Mononuclear cell (primary cell): Measurements from ENCODE around the gene KRT17. TPM values are rescaled to one million over a fixed set of nuclear protein-coding genes. Genes with fewer than 3 reads are reported as not detected.
"Not testable (repeated sequence)": the region's sequence is repeated elsewhere in the genome, so short reads cannot be mapped to it uniquely, and the experiment has no call there.

Source experiments
- H3K27me3 ChIP-seq: 2 replicates; pipeline ENCODE4 v1.6.0; 2011; ENCODE audit warnings: low read length, control low read depth; ENCODE audit not compliant: insufficient read depth
- H3K4me1 ChIP-seq: 2 replicates; pipeline ENCODE4 v1.5.1; 2011; ENCODE audit warnings: mild to moderate bottlenecking, low read length, control low read depth; ENCODE audit not compliant: insufficient read depth
- H3K4me3 ChIP-seq: 2 replicates; pipeline ENCODE4 v1.5.1; 2011; ENCODE audit warnings: mild to moderate bottlenecking, low read length, moderate library complexity
- H3K9me3 ChIP-seq: 2 replicates; pipeline ENCODE4 v1.5.1; 2011; ENCODE audit warnings: low read depth, mild to moderate bottlenecking, control low read depth, low read length
- total RNA-seq: library from RNA; depleted of rRNA; stranded (reverse); fragments of >200 nt; gene quantifications from one replicate; pipeline ENCODE4 v1.2.3, GENCODE V29; 2012

Gene KRT17
- total RNA-seq, 1 donor = 0.42 TPM

GRCh38 chr17:41583137-41584127, 40.9 kb downstream of the KRT17 start:
- Histone ChIP-seq H3K9me3 (no peaks in the 10 kb centered on the region), H3K4me3 (no peak overlapping the region), H3K27me3 (no peaks in the 10 kb centered on the region), H3K4me1 (peaks cover 3% of the 10 kb centered on the region)

- H3K9me3 ChIP-seq, H3K27me3 ChIP-seq, H3K4me1 ChIP-seq, H3K4me3 ChIP-seq: not testable (repeated sequence)
These were observed 42.1 kb downstream of the KRT17 start for GRCh38 chr17:41582061-41582968.

DNA sequence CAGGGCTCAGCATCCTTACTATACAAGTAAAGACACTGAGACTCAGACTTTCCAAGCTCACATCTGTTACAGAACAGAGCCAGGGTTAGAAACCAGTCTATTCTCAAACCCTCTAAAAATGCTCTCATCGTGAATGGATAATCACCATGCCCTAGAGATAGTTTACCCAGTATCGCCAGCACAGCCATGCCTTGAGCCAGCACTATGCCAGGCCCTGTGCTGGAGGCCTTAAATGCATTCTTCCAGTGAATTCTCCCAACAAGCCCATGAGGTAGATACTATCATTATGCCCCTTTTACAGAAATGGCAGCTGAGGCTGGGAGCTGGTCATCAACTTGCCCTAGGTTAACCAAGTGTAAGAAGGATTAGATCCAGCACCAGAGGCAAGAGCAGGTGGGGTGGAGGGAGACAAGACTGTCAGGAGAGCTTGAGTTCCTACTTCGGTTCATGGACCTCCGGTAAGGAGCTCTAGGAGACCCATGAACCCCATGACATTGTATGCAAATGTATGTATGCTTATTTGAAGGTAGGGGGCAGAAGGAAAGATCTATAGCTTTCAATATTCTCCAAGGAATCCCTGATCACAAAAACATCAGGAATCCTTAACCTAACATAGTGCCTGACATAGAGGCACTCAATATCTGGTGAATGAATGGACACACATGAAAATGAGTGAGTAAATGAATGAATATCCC, 42.9 kb downstream of the KRT17 start:
- Histone ChIP-seq H3K4me1 (peaks cover 3% of the 10 kb centered on the region), H3K4me3 (no peak overlapping the region), H3K9me3 (no peaks in the 10 kb centered on the region), H3K27me3 (no peaks in the 10 kb centered on the region)

- Histone ChIP-seq H3K27me3 (no peaks in the 10 kb centered on the region), H3K9me3 (no peaks in the 10 kb centered on the region), H3K4me1 (peaks cover 3% of the 10 kb centered on the region), H3K4me3 (no peak overlapping the region)
These were observed 43.5 kb downstream of the KRT17 start for GRCh38 chr17:41580687-41581365.

DNA sequence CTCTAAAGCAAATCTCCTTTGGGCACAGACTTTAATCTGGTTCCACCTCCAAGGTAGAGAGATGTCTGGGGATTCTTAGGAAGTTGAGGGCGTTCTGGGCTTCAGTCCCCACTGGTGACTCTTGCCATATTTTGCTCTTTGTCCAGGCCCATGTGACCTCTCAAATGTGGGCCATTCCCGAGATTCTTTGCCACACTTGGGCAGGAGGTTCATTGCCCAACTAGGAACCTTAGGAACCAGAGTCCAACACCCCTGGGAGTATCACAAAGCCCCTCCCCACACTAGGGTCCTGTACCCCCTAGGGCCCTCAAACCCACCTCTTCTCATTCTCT, 44.2 kb downstream of the KRT17 start:
- H3K27me3 ChIP-seq = no peaks in the 10 kb centered on the region
- peaks cover 3% of the 10 kb centered on the region for H3K4me1 ChIP-seq
- no peak overlapping the region for H3K4me3 ChIP-seq
- H3K9me3 ChIP-seq = no peaks in the 10 kb centered on the region

DNA sequence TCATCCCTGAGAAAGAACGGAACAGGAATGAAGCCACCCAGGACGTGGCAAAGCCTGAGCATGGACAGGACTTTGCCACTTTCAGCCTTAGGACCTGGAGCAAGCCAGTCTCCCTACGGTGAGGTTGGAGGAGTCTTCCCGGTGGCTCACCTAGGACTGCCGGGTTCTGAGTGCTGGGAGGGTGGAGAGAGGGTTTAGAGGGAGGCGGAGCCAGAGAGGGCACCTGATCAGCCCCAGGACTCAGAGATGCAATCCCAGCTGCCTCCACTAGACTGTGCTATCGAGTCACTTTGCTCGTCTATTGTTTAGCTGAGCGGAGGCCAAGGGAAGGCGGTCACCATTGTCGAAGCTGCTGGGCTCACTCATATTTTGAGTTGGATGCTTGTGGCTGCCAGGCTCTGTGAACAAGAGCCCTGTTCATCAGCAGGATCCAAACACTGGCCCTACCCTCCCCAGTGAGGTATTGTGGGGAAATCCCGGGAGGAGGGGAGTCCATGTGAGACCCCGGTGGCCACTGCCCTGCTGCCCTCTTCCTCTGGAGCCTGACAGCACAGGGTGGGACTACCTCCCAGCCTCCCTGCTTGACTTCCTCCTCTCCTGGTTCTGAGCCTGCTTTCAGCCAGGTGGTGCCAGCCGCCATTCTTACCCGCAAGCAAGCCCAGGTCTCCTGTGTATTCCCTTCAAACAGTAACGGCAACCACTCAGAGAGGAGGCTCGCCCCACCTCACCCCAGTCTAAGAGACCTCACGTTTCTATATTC, 44.7 kb downstream of the KRT17 start:
- H3K4me3 ChIP-seq = no peak overlapping the region
- H3K4me1 ChIP-seq = peaks cover 3% of the 10 kb centered on the region
- no peaks in the 10 kb centered on the region for H3K27me3 ChIP-seq
- H3K9me3 ChIP-seq = no peaks in the 10 kb centered on the region

DNA sequence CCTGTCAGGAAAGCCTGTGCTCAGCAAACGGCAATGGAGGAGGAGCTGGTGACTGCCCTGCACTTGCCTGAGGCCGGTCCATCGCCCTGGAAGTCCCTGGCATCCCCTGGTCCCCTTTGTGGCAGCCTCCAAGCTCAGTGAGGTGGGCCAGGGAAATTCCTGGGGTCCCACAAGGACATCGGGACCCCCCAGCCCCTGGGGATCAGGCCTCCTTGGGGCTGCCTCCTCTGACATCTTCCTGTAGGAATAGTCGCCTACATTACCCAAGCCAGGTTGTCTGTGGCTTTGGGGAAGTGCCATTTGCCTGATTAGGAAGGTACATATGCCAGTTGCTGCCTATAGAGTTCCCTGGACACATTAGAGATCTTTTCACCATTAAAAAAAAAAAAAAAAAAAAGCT, 45.4 kb downstream of the KRT17 start:
- Histone ChIP-seq H3K4me3 (no peak overlapping the region), H3K27me3 (no peaks in the 10 kb centered on the region), H3K4me1 (peaks cover 3% of the 10 kb centered on the region), H3K9me3 (no peaks in the 10 kb centered on the region)

DNA sequence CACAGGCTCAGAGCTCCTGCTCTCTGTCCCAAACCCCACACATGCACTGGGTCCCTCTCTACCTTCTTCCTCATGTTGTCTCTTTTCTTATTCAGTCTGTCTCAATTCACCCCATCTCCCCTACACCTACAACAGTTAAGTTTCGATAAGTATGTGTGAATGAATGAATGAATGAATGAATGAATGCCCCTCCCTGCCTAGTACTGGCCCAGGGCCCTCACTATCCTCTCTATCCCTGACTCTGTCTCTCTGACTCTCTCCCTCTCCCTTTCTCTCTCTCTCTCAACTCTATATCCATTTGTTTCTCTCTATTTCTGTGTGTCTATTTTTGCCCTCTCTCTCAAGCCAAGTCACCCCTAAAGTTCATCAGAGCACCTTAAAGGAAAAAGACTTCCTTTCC, 45.8 kb downstream of the KRT17 start:
- Histone ChIP-seq H3K4me1 (peaks cover 3% of the 10 kb centered on the region), H3K27me3 (no peaks in the 10 kb centered on the region), H3K4me3 (no peak overlapping the region), H3K9me3 (no peaks in the 10 kb centered on the region)

GRCh38 chr17:41576740-41577139, 47.6 kb downstream of the KRT17 start:
- H3K9me3 ChIP-seq, H3K4me3 ChIP-seq, H3K27me3 ChIP-seq, H3K4me1 ChIP-seq: not testable (repeated sequence)

DNA sequence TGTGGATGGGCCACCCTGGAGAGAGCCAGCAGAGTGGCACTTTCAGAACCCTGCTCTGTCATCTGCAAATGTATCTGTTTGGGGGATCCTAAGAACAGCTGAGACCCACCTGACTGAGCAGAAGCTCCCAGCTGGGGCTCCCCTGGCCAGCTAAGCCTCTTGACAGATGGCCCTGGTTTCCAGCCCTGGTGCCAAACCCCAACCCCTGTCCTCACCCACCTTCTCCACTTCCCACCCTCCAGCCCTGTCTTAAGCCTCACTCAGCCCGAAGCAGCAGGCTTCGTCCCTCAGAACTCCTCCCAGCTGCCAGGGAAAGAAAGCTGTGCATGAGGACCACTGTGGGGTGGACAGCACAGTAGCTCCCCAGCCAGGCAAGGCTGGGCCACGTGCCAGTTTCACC, 49.0 kb downstream of the KRT17 start:
- no peak overlapping the region for H3K4me3 ChIP-seq
- no peaks in the 10 kb centered on the region for H3K27me3 ChIP-seq
- H3K9me3 ChIP-seq = no peaks in the 10 kb centered on the region
- H3K4me1 ChIP-seq = peaks cover 3% of the 10 kb centered on the region

- no peaks in the 10 kb centered on the region for H3K4me1 ChIP-seq
- H3K27me3 ChIP-seq = no peaks in the 10 kb centered on the region
- no peak within 1 kb of the TSS for H3K4me3 ChIP-seq
- H3K9me3 ChIP-seq = no peaks in the 10 kb centered on the region
These were observed 52.6 kb downstream of the KRT17 start, which contains the start of gene KRT9 for GRCh38 chr17:41571561-41572434. Gene KRT9 (minus strand): TSS chr17:41572059. CDS start chr17:41571992, 67 bp downstream.
